IMR-90 (cell line): ENCODE results near the gene C5. TPM values are rescaled to one million over a fixed set of nuclear protein-coding genes. Genes with fewer than 3 reads are reported as not detected.

Experiments
- ATAC-seq: fragments of 200-7000 bp; cut with Tn5 transposase; 2 replicates; pipeline ENCODE4 v1.9.1; 2020; ENCODE audit warnings: low read depth, mild to moderate bottlenecking, moderate library complexity
- BruUV-seq: library from RNA; stranded (reverse); fragments of 400-500 nt; replicated peaks from 2 replicates; lab custom pipeline; 2021; lab: Mats Ljungman, UMichigan
- CTCF ChIA-PET: fragments of 300-600 bp; formaldehyde crosslinking; extraction: SDS; loops from one replicate; lab custom pipeline; 2021; ENCODE audit warnings: antibody characterized with exemption; lab: Yijun Ruan, JAX
- POLR2A ChIA-PET: fragments of 300-600 bp; sonication (Branson Sonifier 250); formaldehyde crosslinking; loops from one replicate; lab custom pipeline; 2022; ENCODE audit warnings: antibody characterized with exemption; ENCODE audit not compliant: unreplicated experiment; lab: Charles Lee
- DNase-seq: peaks from one replicate; pipeline ENCODE4 v3.0.0; 2013
- H2AFZ ChIP-seq: replicated peaks from 2 replicates; pipeline ENCODE3; 2013; ENCODE audit warnings: low read length, mild to moderate bottlenecking; ENCODE audit not compliant: poor library complexity
- H2AK5ac ChIP-seq: 2 replicates; pipeline ENCODE4 v1.6.1; 2013; ENCODE audit warnings: low read depth, low read length, inconsistent platforms
- H2AK9ac ChIP-seq: replicated peaks from 2 replicates; pipeline ENCODE3; 2013; ENCODE audit warnings: mild to moderate bottlenecking, low read depth, low read length, moderate library complexity; ENCODE audit not compliant: poor library complexity
- H2BK120ac ChIP-seq: 2 replicates; pipeline ENCODE4 v1.6.1; 2013; ENCODE audit warnings: low read depth, low read length, inconsistent platforms
- H2BK15ac ChIP-seq: 3 replicates; pipeline ENCODE4 v1.6.1; 2013; ENCODE audit warnings: low read depth, low read length, inconsistent platforms
- H2BK20ac ChIP-seq: 2 replicates; pipeline ENCODE4 v1.6.1; 2013; ENCODE audit warnings: low read depth, mild to moderate bottlenecking, inconsistent platforms, low read length, moderate library complexity
- H2BK5ac ChIP-seq: 2 replicates; pipeline ENCODE4 v1.6.1; 2013; ENCODE audit warnings: mild to moderate bottlenecking, low read depth, low read length, inconsistent platforms; ENCODE audit not compliant: poor library complexity, severe bottlenecking
- H3K14ac ChIP-seq: replicated peaks from 2 replicates; pipeline ENCODE4 v1.6.1; 2013; ENCODE audit warnings: low read depth, low read length, inconsistent platforms
- H3K18ac ChIP-seq: 2 replicates; pipeline ENCODE4 v1.6.1; 2013; ENCODE audit warnings: low read depth, low read length, control low read depth
- H3K23ac ChIP-seq: 2 replicates; pipeline ENCODE4 v1.6.1; 2013; ENCODE audit warnings: low read depth, low read length, inconsistent platforms
- H3K27ac ChIP-seq: 2 replicates; pipeline ENCODE4 v1.5.1; 2013; ENCODE audit warnings: mild to moderate bottlenecking, control low read depth, low read length; ENCODE audit not compliant: insufficient read depth
- H3K27me3 ChIP-seq: 2 replicates; pipeline ENCODE4 v1.6.1; 2013; ENCODE audit warnings: low read length; ENCODE audit not compliant: control insufficient read depth, insufficient read depth
- H3K36me3 ChIP-seq: 2 replicates; pipeline ENCODE4 v1.6.1; 2013; ENCODE audit warnings: low read length, mixed read lengths; ENCODE audit not compliant: control insufficient read depth, insufficient read depth
- H3K4ac ChIP-seq: 2 replicates; pipeline ENCODE4 v1.6.1; 2013; ENCODE audit warnings: low read depth, low read length, inconsistent platforms
- H3K4me1 ChIP-seq: 2 replicates; pipeline ENCODE4 v1.6.1; 2013; ENCODE audit warnings: low read length, mixed read lengths; ENCODE audit not compliant: control insufficient read depth, insufficient read depth
- H3K4me2 ChIP-seq: 2 replicates; pipeline ENCODE4 v1.6.1; 2013; ENCODE audit warnings: low read depth, mild to moderate bottlenecking, control low read depth, low read length, moderate library complexity
- H3K4me3 ChIP-seq: 2 replicates; pipeline ENCODE4 v1.5.1; 2013; ENCODE audit warnings: low read depth, mild to moderate bottlenecking, control low read depth, low read length, moderate library complexity; ENCODE audit not compliant: insufficient read depth
- H3K56ac ChIP-seq: 2 replicates; pipeline ENCODE4 v1.6.1; 2013; ENCODE audit warnings: low read length, inconsistent platforms; ENCODE audit not compliant: insufficient read depth; ENCODE audit errors: extremely low read depth
- H3K79me1 ChIP-seq, 2 experiments: 2 replicates each; pipeline ENCODE4 v1.6.1; 2013; ENCODE audit warnings: low read length in 2 of 2, inconsistent platforms in 1 of 2, low read depth in 1 of 2
- H3K9ac ChIP-seq: 2 replicates; pipeline ENCODE4 v1.6.1; 2013; ENCODE audit warnings: low read depth, low read length, control low read depth
- H3K9me1 ChIP-seq: 2 replicates; pipeline ENCODE4 v1.6.1; 2013; ENCODE audit warnings: low read length, inconsistent platforms; ENCODE audit not compliant: insufficient read depth
- H3K9me3 ChIP-seq: 2 replicates; pipeline ENCODE4 v1.6.1; 2013; ENCODE audit warnings: low read length; ENCODE audit not compliant: control insufficient read depth, insufficient read depth
- H4K20me1 ChIP-seq: 2 replicates; pipeline ENCODE4 v1.6.1; 2013; ENCODE audit warnings: low read length, inconsistent platforms; ENCODE audit not compliant: insufficient read depth
- H4K5ac ChIP-seq: 2 replicates; pipeline ENCODE4 v1.6.1; 2013; ENCODE audit warnings: mild to moderate bottlenecking, low read depth, low read length, control low read depth
- H4K8ac ChIP-seq, 2 experiments: 2 replicates each; pipeline ENCODE4 v1.6.1; 2013; ENCODE audit warnings: low read depth in 2 of 2, low read length in 2 of 2, control low read depth in 1 of 2, inconsistent platforms in 1 of 2
- H4K91ac ChIP-seq: 2 replicates; pipeline ENCODE4 v1.6.1; 2013; ENCODE audit warnings: low read depth, low read length, inconsistent platforms; ENCODE audit not compliant: insufficient read depth
- CEBPB ChIP-seq: IDR thresholded peaks from 2 replicates; pipeline ENCODE4 v1.6.1; 2012; ENCODE audit warnings: low read depth, low read length, improper control_type of control experiment
- FOS ChIP-seq: fragments of 150-350 bp; IDR thresholded peaks from 2 replicates; pipeline ENCODE4 v1.6.1; 2016; ENCODE audit warnings: low read depth, low read length
- MAFK ChIP-seq: IDR thresholded peaks from 2 replicates; pipeline ENCODE4 v1.6.1; 2012; ENCODE audit warnings: low read depth, low read length, improper control_type of control experiment
- MXI1 ChIP-seq: IDR thresholded peaks from 2 replicates; pipeline ENCODE4 v1.6.1; 2012; ENCODE audit warnings: low read depth, mild to moderate bottlenecking, low read length, moderate library complexity, borderline replicate concordance
- POLR2A ChIP-seq: IDR thresholded peaks from 2 replicates; pipeline ENCODE4 v1.6.1; 2012; ENCODE audit warnings: mild to moderate bottlenecking, low read depth, low read length
- RAD21 ChIP-seq: IDR thresholded peaks from 2 replicates; pipeline ENCODE4 v1.6.1; 2012; ENCODE audit warnings: low read length, improper control_type of control experiment
- SMC3 ChIP-seq: fragments of 150-350 bp; IDR thresholded peaks from 2 replicates; pipeline ENCODE4 v1.6.1; 2016; ENCODE audit warnings: low read depth, mild to moderate bottlenecking, antibody characterized with exemption, low read length, moderate library complexity
- WGBS, 2 experiments: methylation state at CpG; one replicate each; pipeline versions ENCODE4 v1.1.5 to v1.1.7; 2013; ENCODE audit warnings: missing lambda C conversion rate in 2 of 2; ENCODE audit not compliant: insufficient read length in 1 of 2; ENCODE audit errors: extremely low coverage in 2 of 2; 5-methylcytosine and 5-hydroxymethylcytosine counted together
- dilution Hi-C: fragments of 300-500 bp; cut with HindIII; formaldehyde crosslinking; loops from one replicate; pipeline ENCODE4 v1.14.3; 2018; ENCODE audit warnings: low sequenced_read_pairs; ENCODE audit not compliant: unreplicated experiment
- in situ Hi-C: fragments of 300-500 bp; cut with MboI; formaldehyde crosslinking; loops from 3 replicates; pipeline ENCODE4 v1.14.3; 2019; ENCODE audit warnings: low sequenced_read_pairs, inconsistent platforms, mixed read lengths
- intact Hi-C: fragments of 100-400 bp; cut with micrococcal nuclease; formaldehyde crosslinking; loops from 2 replicates; pipeline ENCODE4 v1.10.0; 2022
- polyA plus RNA-seq, 3 experiments: library from polyadenylated mRNA; depleted of rRNA; stranded (reverse); fragments of >200 nt; gene quantifications; 2 replicates each; pipeline ENCODE4 v1.2.3, GENCODE V29; 2012; ENCODE audit warnings: low replicate concordance in 1 of 3
- total RNA-seq: library from RNA; depleted of rRNA; stranded (reverse); fragments of >200 nt; gene quantifications from 2 replicates; pipeline ENCODE4 v1.2.3, GENCODE V29; 2012
- TF ChIP-seq, protein P1 (sequence below): conservative IDR thresholded peaks from 2 replicates; pipeline ENCODE4 v1.5.1; 2012; ENCODE audit warnings: mild to moderate bottlenecking, low read depth, low read length, improper control_type of control experiment

Gene C5
- total and polyA plus RNA-seq, 2 of the 4 experiments (the other 2 are of a cell fraction), result 1.5 to 2.3 TPM

- no peak overlapping the region for H2BK15ac ChIP-seq
- peak overlapping the region in 1 of 2 experiments; percentile 66; a peak in 1 of 4 replicates for H4K8ac ChIP-seq
- ATAC-seq, result peak; percentile 86
- H3K18ac ChIP-seq, result no peak overlapping the region
- no peak overlapping the region for H3K4me3 ChIP-seq
- H2AFZ ChIP-seq, result peak overlapping the region; percentile 86
- in situ Hi-C loops (loop anchor here (5.0 to 25.0 kb wide), 2 partner anchors 81 to 401 kb away; no protein-coding TSS in a partner anchor), intact Hi-C loops (loop anchor here (1.0 to 2.0 kb wide), 2 partner anchors 74 to 109 kb away; partner anchors contain the start of gene PHF19), dilution Hi-C loops (no loop called here)
- H3K9me1 ChIP-seq, result no peaks in the 10 kb centered on the region
- no peaks in the 10 kb centered on the region for H3K9me3 ChIP-seq
- 0 out of 2 replicates have a peak overlapping the region, but pooled peaks have one; percentile 42 for H3K14ac ChIP-seq
- H3K27me3 ChIP-seq, result no peaks in the 10 kb centered on the region
- H3K27ac ChIP-seq, result no peak overlapping the region
- H3K79me1 ChIP-seq, result no peaks in the 10 kb centered on the region
- TF ChIP-seq MAFK (no peak), MXI1 (no peak), RAD21 (peak; percentile 66), CEBPB (peak; percentile 63), POLR2A (no peak), SMC3 (peak; percentile 50), FOS (no peak)
- TF ChIP-seq, protein P1, sequence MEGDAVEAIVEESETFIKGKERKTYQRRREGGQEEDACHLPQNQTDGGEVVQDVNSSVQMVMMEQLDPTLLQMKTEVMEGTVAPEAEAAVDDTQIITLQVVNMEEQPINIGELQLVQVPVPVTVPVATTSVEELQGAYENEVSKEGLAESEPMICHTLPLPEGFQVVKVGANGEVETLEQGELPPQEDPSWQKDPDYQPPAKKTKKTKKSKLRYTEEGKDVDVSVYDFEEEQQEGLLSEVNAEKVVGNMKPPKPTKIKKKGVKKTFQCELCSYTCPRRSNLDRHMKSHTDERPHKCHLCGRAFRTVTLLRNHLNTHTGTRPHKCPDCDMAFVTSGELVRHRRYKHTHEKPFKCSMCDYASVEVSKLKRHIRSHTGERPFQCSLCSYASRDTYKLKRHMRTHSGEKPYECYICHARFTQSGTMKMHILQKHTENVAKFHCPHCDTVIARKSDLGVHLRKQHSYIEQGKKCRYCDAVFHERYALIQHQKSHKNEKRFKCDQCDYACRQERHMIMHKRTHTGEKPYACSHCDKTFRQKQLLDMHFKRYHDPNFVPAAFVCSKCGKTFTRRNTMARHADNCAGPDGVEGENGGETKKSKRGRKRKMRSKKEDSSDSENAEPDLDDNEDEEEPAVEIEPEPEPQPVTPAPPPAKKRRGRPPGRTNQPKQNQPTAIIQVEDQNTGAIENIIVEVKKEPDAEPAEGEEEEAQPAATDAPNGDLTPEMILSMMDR, result peak; percentile 75
- H2BK5ac ChIP-seq, result no peak overlapping the region
- H3K23ac ChIP-seq, result no peak overlapping the region
- H3K4me1 ChIP-seq, result peaks cover 6% of the 10 kb centered on the region
- no peak overlapping the region for H3K4ac ChIP-seq
- H4K20me1 ChIP-seq, result no peaks in the 10 kb centered on the region
- no peak overlapping the region for H4K91ac ChIP-seq
- BruUV-seq, result no TSS peak
- no peak overlapping the region for H4K5ac ChIP-seq
- no peak overlapping the region for H3K4me2 ChIP-seq
- no peak overlapping the region for H2AK9ac ChIP-seq
- DNase-seq, result peak; percentile 79
- H2AK5ac ChIP-seq, result no peak overlapping the region
- no peak overlapping the region for H2BK120ac ChIP-seq
- H3K36me3 ChIP-seq, result no peaks in the 10 kb centered on the region
- H3K56ac ChIP-seq, result no peak overlapping the region
- no peak overlapping the region for H2BK20ac ChIP-seq
- no CpG with 5 or more reads among the region's 2 CpGs for WGBS, 2 experiments
- ChIA-PET POLR2A (no interaction called here), CTCF (interaction anchor here (0.6 to 4.1 kb wide), 12 partner anchors 9 to 1559 kb away, joined by 3 to 25 read pairs (median 3); partner anchors contain the start of gene CNTRL)
- H3K9ac ChIP-seq, result no peak overlapping the region
These were observed 64.3 kb downstream of the C5 start for GRCh38 chr9:120985819-120986222.
